Omental fat pad (tissue), 4 donors: ENCODE results near the gene CUBN. TPM values are rescaled to one million over a fixed set of nuclear protein-coding genes. Genes with fewer than 3 reads are reported as not detected.

Experiments
- ATAC-seq: fragments of 150-250 bp; one replicate; pipeline ENCODE4 v1.9.1; 2016; ENCODE audit warnings: mild to moderate bottlenecking, moderate library complexity; ENCODE audit not compliant: low FRiP score
- DNase-seq: peaks from one replicate; pipeline ENCODE4 v3.0.0-alpha.2; 2019; ENCODE audit warnings: low spot score
- total RNA-seq, 4 donors: library from RNA; depleted of rRNA; stranded (reverse); fragments of >200 nt; gene quantifications; one replicate each; pipeline ENCODE4 v1.1.0, GENCODE V29; 2016
- TF ChIP-seq, protein P1 (sequence below), 3 donors: fragments of 450-650 bp; IDR thresholded peaks; one replicate each; pipeline ENCODE4 v1.5.1; 2016 to 2017; ENCODE audit warnings: antibody characterized with exemption in 3 of 3, mild to moderate bottlenecking in 3 of 3, moderate library complexity in 2 of 3

The CUBN gene
- total RNA-seq, 4 donors from 2014 or later, result 1.6 to 4.5 (median 2.2) TPM

DNA sequence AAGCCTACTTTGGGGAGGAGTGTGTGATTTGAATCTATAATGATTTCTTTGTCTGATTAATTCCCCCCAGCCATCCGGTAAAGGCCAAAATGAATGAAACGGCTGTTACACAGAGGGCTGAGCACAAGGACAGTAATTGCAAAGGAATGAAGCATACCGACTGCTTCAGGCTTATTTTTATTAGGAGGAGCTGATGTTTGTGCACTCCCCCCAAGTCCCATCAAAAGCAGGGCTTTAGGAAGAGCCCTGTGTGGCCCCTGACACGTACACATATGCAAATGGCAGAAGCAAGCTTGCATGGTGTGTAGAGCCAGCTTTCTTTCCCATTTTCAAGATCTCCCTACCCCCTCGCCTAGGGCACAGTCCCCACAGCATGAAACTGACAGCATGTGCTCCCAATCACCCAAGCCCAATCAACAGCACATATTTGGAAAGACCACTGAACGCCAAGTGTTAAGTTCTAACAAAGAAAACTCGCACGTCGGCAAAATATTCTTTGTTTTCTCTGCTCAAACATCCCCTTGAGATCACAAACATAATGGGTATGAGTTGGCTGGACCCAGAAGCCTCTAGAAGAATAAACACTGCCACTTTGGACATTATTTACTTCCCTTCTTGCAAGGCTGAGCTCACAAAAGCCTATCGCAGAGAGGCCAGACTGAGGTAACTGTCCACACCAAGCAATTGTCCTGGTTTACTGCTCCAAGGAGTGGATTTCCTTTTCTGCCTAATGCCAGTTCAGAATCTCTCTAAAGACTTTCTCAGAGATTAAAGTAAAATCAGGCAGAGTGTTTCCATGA, 143.0 kb downstream of the CUBN start:
- TF ChIP-seq, protein P1, sequence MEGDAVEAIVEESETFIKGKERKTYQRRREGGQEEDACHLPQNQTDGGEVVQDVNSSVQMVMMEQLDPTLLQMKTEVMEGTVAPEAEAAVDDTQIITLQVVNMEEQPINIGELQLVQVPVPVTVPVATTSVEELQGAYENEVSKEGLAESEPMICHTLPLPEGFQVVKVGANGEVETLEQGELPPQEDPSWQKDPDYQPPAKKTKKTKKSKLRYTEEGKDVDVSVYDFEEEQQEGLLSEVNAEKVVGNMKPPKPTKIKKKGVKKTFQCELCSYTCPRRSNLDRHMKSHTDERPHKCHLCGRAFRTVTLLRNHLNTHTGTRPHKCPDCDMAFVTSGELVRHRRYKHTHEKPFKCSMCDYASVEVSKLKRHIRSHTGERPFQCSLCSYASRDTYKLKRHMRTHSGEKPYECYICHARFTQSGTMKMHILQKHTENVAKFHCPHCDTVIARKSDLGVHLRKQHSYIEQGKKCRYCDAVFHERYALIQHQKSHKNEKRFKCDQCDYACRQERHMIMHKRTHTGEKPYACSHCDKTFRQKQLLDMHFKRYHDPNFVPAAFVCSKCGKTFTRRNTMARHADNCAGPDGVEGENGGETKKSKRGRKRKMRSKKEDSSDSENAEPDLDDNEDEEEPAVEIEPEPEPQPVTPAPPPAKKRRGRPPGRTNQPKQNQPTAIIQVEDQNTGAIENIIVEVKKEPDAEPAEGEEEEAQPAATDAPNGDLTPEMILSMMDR (IDR thresholded peaks at IDR 0.05), result no peak
- no peak for DNase-seq
- no peak for ATAC-seq

DNA sequence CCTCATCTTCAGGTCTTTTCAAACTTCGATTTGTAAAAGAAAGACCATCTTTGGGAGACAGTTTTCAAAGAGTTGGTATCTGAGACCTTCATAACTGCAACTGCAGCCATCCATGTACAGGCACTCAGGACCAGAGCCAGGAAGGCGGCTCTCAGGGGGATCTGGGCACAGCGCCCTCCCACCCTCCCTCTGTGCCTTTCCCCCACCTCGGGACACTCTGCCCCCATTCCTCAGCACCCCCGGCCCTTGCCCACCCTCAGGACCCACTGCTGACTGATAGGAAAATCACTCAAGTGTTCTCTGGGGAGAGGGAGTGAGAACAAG, 143.6 kb downstream of the CUBN start:
- ATAC-seq, result no peak
- no peak for DNase-seq
- TF ChIP-seq, protein P1 (IDR thresholded peaks at IDR 0.05), result no peak

DNA sequence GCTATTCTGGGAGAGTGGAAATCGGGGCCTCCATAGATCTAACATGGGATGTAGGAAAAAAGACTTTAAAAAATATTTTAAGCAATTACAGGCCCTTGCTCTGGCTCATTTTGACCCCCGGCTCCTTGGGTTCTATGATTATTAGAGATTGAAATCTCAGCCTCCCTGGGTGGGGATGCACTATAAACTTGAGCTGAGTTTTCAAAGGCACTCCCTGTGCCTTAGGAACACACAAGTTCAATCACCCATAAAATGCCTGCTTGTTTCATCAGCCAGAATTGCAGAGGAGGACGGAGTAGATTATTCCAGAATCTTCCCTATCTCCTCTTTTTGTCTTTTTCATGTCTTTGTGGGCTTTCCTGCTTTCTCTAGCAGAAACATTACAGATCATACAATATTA, 145.4 kb downstream of the CUBN start:
- ATAC-seq (no peak), DNase-seq (no peak)
- TF ChIP-seq, protein P1 (IDR thresholded peaks at IDR 0.05), result no peak

DNA sequence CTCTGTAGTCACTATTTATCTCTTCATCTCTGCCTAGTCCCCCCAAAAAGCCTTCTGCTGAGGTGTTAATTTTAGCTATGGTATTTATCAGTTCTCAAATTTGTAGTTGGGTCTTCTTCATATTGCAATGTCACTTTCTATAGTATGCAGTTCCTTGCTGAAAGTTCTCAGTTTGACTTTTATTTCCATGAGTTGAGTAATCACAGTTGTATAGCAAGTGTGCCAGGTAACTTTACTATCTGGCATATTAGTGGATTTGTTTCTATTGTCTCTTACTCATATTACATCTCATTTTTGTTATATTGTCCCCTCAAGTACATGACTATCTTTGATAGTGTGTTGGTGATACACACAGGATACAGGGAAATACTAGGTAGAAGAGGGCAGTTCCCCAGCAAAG, 152.8 kb downstream of the CUBN start:
- TF ChIP-seq, protein P1 (IDR thresholded peaks at IDR 0.05), result no peak

DNA sequence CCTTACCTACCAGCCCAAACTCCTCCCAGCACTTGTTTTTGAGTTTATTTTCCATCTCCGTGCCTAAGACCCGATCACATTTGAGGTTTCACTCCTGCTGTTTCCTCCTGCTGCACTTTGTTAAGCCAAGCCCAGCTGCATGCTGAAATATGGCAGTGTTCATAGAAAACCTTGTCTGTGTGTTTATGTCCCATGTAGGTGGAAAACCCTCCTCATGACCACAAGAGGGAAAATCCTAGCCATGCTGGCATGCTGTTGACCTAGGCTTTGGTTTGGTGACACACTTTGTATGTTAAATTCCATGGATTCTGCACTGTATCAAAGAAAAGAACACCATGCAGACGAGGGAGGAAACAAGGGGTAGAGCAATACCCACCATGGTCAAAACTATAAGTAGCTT, 154.4 kb downstream of the CUBN start:
- DNase-seq (no peak), ATAC-seq (no peak)
- TF ChIP-seq, protein P1 (IDR thresholded peaks at IDR 0.05), result no peak

More for the DNA sequence above, 152.8 kb downstream of the CUBN start:
- no peak for DNase-seq
- no peak for ATAC-seq

DNA sequence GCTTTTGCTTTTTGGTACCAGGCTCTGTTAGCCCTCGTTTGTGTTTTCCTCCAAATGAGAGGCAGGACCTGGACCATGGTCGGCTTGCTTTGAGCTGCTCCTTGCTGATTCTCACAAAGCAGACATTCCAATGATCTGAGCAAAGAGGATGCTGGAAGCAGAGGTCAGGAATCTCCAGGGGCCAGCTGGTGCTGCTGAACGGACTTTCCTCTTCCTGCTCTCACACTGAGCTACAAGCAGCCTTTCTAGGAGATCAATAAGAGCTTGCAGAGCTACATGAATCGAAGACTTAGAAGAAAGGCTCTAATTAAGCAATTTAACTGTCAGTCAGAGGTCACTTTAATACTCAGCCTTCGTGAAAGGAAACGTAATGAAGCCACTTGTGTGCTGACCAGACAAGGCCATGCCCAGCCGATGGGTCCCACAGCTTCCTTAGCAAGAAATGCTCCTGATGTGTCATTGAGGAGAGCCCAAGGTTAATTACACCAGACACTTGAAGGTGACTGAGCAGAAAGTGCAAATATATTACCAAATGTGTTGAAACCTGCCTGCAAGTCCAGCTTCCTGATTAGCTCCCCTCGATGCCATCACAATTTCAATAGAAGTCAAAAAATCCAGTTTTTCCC, 161.1 kb downstream of the CUBN start:
- DNase-seq (no peak), ATAC-seq (no peak)
- TF ChIP-seq, protein P1 (IDR thresholded peaks at IDR 0.05), result no peak
